Hair follicle dermal papilla cell (primary cell): ENCODE measurements around the gene MRGPRG. TPM values are rescaled to one million over a fixed set of nuclear protein-coding genes. Genes with fewer than 3 reads are reported as not detected.

Source experiments
- total RNA-seq: library from RNA; depleted of rRNA; stranded (reverse); fragments of >200 nt; gene quantifications from 2 replicates; pipeline ENCODE4 v1.2.3, GENCODE V29; 2012

Gene MRGPRG, protein sequence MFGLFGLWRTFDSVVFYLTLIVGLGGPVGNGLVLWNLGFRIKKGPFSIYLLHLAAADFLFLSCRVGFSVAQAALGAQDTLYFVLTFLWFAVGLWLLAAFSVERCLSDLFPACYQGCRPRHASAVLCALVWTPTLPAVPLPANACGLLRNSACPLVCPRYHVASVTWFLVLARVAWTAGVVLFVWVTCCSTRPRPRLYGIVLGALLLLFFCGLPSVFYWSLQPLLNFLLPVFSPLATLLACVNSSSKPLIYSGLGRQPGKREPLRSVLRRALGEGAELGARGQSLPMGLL
- not detected in 2 replicates for total RNA-seq

DNA sequence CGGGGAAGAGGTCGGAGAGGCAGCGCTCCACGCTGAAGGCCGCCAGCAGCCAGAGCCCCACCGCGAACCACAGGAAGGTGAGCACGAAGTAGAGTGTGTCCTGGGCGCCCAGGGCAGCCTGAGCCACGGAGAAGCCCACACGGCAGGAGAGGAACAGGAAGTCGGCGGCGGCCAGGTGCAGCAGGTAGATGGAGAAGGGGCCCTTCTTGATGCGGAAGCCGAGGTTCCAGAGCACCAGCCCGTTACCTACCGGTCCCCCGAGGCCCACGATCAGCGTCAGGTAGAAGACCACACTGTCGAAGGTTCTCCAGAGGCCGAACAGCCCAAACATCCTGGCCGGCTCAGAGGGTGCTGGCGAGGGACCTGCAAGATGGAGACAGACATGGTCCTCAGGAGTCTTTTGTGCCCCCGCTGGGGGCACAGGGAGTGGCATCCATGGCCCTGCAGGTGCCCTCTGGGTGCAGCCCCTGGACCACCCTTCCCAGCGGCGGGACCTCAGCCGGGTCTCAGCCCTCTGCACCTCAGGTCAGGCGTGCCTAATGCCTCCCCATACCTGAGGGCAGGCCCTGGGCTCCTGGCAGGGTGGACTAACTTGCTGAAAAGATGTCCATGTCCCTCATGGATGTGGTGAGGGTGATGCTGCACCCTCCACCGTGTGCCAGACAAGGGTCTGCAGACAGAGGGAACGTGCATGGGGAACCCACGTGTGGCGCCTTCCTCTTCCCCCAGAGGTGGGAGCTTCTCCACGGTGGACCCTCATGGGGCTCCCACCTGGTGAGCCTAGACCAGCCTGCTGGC, at the start of gene MRGPRG:
MRGPRG (minus strand) TSS at position 331 of the 798 bp plus-strand sequence; CDS start at position 331, 0 bp downstream.

GRCh38 chr11:3231851-3232744, 13.5 kb upstream of the MRGPRG start, which contains the start of gene MRGPRE:
TSS of gene MRGPRE (minus strand) at chr11:3232417. CDS start at chr11:3228799, 3,618 bp downstream.

Other genes starting within 250 kb of the MRGPRG start
- gene NAP1L4, start 226.5 kb downstream of the MRGPRG start, total RNA-seq, result 70.4 and 74.2 TPM in 2 replicates
- 121 and 125 TPM in 2 replicates for gene CARS1, start 161.4 kb downstream of the MRGPRG start, total RNA-seq
- gene OSBPL5, start 53.5 kb downstream of the MRGPRG start, total RNA-seq, result 89.0 and 97.5 TPM in 2 replicates
- gene MRGPRE, start 13.6 kb upstream of the MRGPRG start, total RNA-seq, result 0.16 TPM in 1 of 2 replicates, not detected in the other
- 15.3 and 18.5 TPM in 2 replicates for gene ZNF195, start 160.3 kb upstream of the MRGPRG start, total RNA-seq